Mesothelial cell of epicardium (in vitro differentiated cells): ENCODE results near the gene AKT1. TPM values are rescaled to one million over a fixed set of nuclear protein-coding genes. Genes with fewer than 3 reads are reported as not detected.

Experiments
- DNase-seq, 2 experiments: peaks; one replicate each; pipeline ENCODE4 v3.0.0; 2021; ENCODE audit warnings: low spot score in 2 of 2; ENCODE audit not compliant: unreplicated experiment in 2 of 2
- H3K27ac Mint-ChIP-seq: 2 replicates; pipeline ENCODE4 v1.8.0; 2021; ENCODE audit warnings: mixed read lengths
- H3K27me3 Mint-ChIP-seq: 2 replicates; pipeline ENCODE4 v1.8.0; 2021; ENCODE audit warnings: low read depth, mixed read lengths
- H3K36me3 Mint-ChIP-seq: 2 replicates; pipeline ENCODE4 v1.8.0; 2021; ENCODE audit warnings: mixed read lengths
- H3K4me1 Mint-ChIP-seq: 2 replicates; pipeline ENCODE4 v1.8.0; 2021; ENCODE audit warnings: mixed read lengths
- H3K4me3 Mint-ChIP-seq: 2 replicates; pipeline ENCODE4 v1.8.0; 2021; ENCODE audit warnings: mild to moderate bottlenecking, moderate library complexity, mixed read lengths
- H3K9me3 Mint-ChIP-seq: 2 replicates; pipeline ENCODE4 v1.8.0; 2021; ENCODE audit warnings: mixed read lengths
- total RNA-seq: library from RNA; stranded (reverse); gene quantifications from 3 replicates; pipeline ENCODE4 v1.2.1, GENCODE V29; 2021
- TF ChIP-seq, protein P1 (sequence below): fragments of 200-600 bp; sonication (generic); IDR thresholded peaks from one replicate; pipeline ENCODE4 v1.5.0; 2021; ENCODE audit warnings: antibody characterized with exemption; ENCODE audit not compliant: unreplicated experiment

AKT1 gene
- total RNA-seq, 1 donor from 2014 or later = 122 TPM

DNA sequence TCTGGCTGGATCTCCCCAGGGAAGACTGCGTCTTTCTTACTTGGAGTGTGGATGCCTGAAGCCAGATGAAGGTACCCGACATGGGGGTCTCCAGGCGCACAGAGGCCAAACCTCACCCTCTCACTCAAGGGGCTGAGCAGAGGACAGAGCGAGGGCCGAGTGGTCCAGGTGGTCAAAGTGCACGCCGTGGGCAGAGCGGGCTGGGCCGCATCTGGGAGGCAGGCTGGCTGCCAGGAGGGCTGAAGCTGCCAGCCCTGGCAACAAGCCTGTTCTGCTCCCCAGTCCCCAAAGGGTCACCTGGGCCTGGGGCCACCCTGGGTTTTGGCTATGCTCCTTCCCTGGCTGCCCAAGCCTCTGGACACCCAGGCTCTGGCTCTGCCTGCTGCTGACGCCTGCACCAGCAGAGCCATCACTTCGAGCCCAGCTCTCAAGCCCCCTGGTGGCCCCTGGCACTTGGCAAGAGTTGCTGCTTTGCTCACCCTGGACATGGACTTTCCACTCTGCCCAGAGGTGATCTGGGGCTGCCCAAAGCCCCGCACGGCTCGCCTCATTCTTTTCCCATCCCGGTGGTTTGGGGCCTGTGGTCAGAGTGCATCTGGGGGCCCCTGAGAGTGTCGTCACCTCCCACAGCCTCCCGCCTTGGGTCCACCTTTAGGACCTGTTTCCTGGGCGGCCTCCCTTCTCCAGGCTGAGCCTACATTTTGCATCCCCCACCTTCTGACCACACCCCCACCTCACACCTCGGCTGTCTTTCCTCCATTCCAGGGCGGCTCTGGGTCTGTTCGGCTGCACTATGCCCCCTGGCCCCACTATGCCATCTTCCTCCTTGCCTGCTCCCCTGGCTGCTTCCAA lies 68.7 kb downstream of the AKT1 start:
- peaks cover 5% of the 10 kb centered on the region for H3K27me3 Mint-ChIP-seq
- no peak for DNase-seq
- TF ChIP-seq, protein P1, sequence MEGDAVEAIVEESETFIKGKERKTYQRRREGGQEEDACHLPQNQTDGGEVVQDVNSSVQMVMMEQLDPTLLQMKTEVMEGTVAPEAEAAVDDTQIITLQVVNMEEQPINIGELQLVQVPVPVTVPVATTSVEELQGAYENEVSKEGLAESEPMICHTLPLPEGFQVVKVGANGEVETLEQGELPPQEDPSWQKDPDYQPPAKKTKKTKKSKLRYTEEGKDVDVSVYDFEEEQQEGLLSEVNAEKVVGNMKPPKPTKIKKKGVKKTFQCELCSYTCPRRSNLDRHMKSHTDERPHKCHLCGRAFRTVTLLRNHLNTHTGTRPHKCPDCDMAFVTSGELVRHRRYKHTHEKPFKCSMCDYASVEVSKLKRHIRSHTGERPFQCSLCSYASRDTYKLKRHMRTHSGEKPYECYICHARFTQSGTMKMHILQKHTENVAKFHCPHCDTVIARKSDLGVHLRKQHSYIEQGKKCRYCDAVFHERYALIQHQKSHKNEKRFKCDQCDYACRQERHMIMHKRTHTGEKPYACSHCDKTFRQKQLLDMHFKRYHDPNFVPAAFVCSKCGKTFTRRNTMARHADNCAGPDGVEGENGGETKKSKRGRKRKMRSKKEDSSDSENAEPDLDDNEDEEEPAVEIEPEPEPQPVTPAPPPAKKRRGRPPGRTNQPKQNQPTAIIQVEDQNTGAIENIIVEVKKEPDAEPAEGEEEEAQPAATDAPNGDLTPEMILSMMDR = no peak
- peaks cover 5% of the 10 kb centered on the region for H3K4me1 Mint-ChIP-seq
- no peak overlapping the region for H3K4me3 Mint-ChIP-seq
- no peak overlapping the region for H3K27ac Mint-ChIP-seq
- no peaks in the 10 kb centered on the region for H3K9me3 Mint-ChIP-seq
- H3K36me3 Mint-ChIP-seq = no peaks in the 10 kb centered on the region

- TF ChIP-seq, protein P1 = no peak
- Mint-ChIP-seq H3K27ac (no peak overlapping the region), H3K4me3 (peak overlapping the region; percentile 84), H3K36me3 (peaks cover 2% of the 10 kb centered on the region), H3K4me1 (peaks cover 5% of the 10 kb centered on the region), H3K27me3 (peaks cover 5% of the 10 kb centered on the region), H3K9me3 (no peaks in the 10 kb centered on the region)
- no peak for DNase-seq
These were observed 69.6 kb downstream of the AKT1 start for GRCh38 chr14:104725772-104726548.

DNA sequence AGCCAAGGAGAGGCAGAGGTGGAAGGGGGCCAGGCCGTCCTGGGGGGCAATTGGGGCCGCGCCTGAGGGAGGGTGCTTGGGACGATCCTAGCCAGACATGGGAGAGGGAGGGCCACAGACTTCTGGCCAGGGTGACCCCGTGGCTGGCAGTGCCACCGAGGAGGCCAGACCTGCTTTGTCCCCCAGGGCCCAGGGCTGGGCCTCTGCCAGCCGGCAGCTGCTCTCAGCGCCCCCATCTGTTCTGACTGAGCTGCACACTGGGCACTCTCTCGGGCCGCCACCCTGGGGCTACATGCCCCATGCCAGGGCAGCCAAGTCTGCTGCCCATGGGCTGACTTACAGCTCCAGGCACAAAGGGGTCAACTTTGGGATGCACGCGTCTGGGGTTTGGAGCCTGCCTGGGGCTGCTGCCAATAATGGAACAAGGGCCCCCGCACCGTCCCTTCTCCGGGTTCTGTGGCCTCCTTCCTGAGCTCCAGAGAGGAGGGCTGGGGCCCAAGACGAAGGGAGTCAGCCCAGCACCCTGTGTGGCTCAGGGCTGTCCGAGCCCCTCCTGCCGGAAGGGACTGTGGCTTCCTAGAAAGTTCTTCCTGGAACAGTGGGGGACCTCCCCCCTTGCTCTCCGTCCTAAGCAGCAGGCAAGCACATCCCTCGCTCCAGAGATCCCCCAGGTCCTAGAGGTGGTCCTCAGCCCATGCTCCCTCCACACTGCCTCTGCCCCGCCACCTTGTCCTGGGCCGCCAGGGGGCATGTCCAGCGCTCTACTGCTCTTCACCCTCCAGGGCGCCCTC lies 70.4 kb downstream of the AKT1 start:
- peaks cover 2% of the 10 kb centered on the region for H3K36me3 Mint-ChIP-seq
- DNase-seq = peak in 1 of 2 experiments; percentile 45

GRCh38 chr14:104724407-104724980 lies 71.1 kb downstream of the AKT1 start:
- Mint-ChIP-seq H3K4me3 (peak overlapping the region; percentile 84), H3K27me3 (peaks cover 5% of the 10 kb centered on the region), H3K36me3 (peaks cover 7% of the 10 kb centered on the region), H3K9me3 (no peaks in the 10 kb centered on the region), H3K27ac (no peak overlapping the region), H3K4me1 (peaks cover 5% of the 10 kb centered on the region)
- DNase-seq = no peak
- TF ChIP-seq, protein P1 = no peak

More for the DNA sequence above, 70.4 kb downstream of the AKT1 start:
- Mint-ChIP-seq H3K27ac (peak overlapping the region; percentile 89), H3K4me1 (peaks cover 5% of the 10 kb centered on the region), H3K4me3 (peak overlapping the region; percentile 84), H3K9me3 (no peaks in the 10 kb centered on the region), H3K27me3 (peaks cover 5% of the 10 kb centered on the region)
- TF ChIP-seq, protein P1 = no peak
